ENCODE measurements around the gene FAM13A.

FAM13A gene

GRCh38 chr4:88794952-88795351, 262.0 kb downstream of the FAM13A start:
- TF ChIP-seq CTCF (IDR thresholded peaks at IDR 0.05; ENCODE audit: insufficient read depth, low read length, missing control alignments): no peak
- DNase-seq (ENCODE audit: low read depth, low spot score): no peak
- CTCF ChIA-PET: interaction anchor here (0.7 to 1.8 kb wide), 3 partner anchors 8 to 24 kb away, joined by 3 to 4 read pairs (median 4); no protein-coding TSS in a partner anchor
- POLR2A ChIA-PET: no interaction called here
- no peak overlapping the region for H3K4me3 ChIP-seq (ENCODE audit: low read depth, low read length)

- CTCF ChIA-PET: interaction anchor here (1.6 to 4.8 kb wide), 3 partner anchors 7 to 229 kb away, joined by 4 to 17 read pairs (median 4); no protein-coding TSS in a partner anchor
- no peak for DNase-seq (ENCODE audit: low read depth, low spot score)
- TF ChIP-seq CTCF (IDR thresholded peaks at IDR 0.05; ENCODE audit: insufficient read depth, low read length, missing control alignments): no peak
- POLR2A ChIA-PET: no interaction called here
- H3K4me3 ChIP-seq (ENCODE audit: low read depth, low read length): no peak overlapping the region
These were observed 262.8 kb downstream of the FAM13A start for GRCh38 chr4:88794087-88794690.

GRCh38 chr4:88793475-88793874, 263.5 kb downstream of the FAM13A start:
- no peak overlapping the region for H3K4me3 ChIP-seq (ENCODE audit: low read depth, low read length)
- CTCF ChIA-PET: interaction anchor here (1.7 to 4.8 kb wide), 2 partner anchors 120 to 230 kb away, joined by 4 to 17 read pairs; no protein-coding TSS in a partner anchor
- no peak for TF ChIP-seq CTCF (IDR thresholded peaks at IDR 0.05; ENCODE audit: insufficient read depth, low read length, missing control alignments)
- POLR2A ChIA-PET: no interaction called here
- DNase-seq (ENCODE audit: low read depth, low spot score): no peak

GRCh38 chr4:88792821-88793220, 264.2 kb downstream of the FAM13A start:
- H3K4me3 ChIP-seq (ENCODE audit: low read depth, low read length): no peak overlapping the region
- POLR2A ChIA-PET: no interaction called here
- CTCF ChIA-PET: interaction anchor here (0.6 to 4.8 kb wide), 3 partner anchors 120 to 261 kb away, joined by 3 to 17 read pairs (median 4); no protein-coding TSS in a partner anchor
- TF ChIP-seq CTCF (IDR thresholded peaks at IDR 0.05; ENCODE audit: insufficient read depth, low read length, missing control alignments): no peak
- no peak for DNase-seq (ENCODE audit: low read depth, low spot score)

GRCh38 chr4:88792268-88792781, 264.7 kb downstream of the FAM13A start:
- POLR2A ChIA-PET: interaction anchor here (0.6 kb wide), 1 partner anchor 97 kb away, joined by 3 read pairs; no protein-coding TSS in a partner anchor
- H3K4me3 ChIP-seq (ENCODE audit: low read depth, low read length): no peak overlapping the region
- TF ChIP-seq CTCF (IDR thresholded peaks at IDR 0.05; ENCODE audit: insufficient read depth, low read length, missing control alignments): no peak
- CTCF ChIA-PET: interaction anchor here (0.6 to 4.8 kb wide), 10 partner anchors 9 to 261 kb away, joined by 3 to 23 read pairs (median 4); no protein-coding TSS in a partner anchor
- DNase-seq (ENCODE audit: low read depth, low spot score): peak; percentile 84

GRCh38 chr4:88791274-88791673, 265.7 kb downstream of the FAM13A start:
- no peak for DNase-seq (ENCODE audit: low read depth, low spot score)
- CTCF ChIA-PET: interaction anchor here (0.6 to 4.8 kb wide), 20 partner anchors 12 to 264 kb away, joined by 3 to 23 read pairs (median 3); no protein-coding TSS in a partner anchor
- peak; percentile 27 for TF ChIP-seq CTCF (IDR thresholded peaks at IDR 0.05; ENCODE audit: insufficient read depth, low read length, missing control alignments)
- no peak overlapping the region for H3K4me3 ChIP-seq (ENCODE audit: low read depth, low read length)
- POLR2A ChIA-PET: no interaction called here

Data from AG04449 (cell line).